ENCODE measurements around the gene CFAP74.
"Not testable (repeated sequence)": the region's sequence is repeated elsewhere in the genome, so short reads cannot be mapped to it uniquely, and the experiment has no call there.

The CFAP74 gene

GRCh38 chr1:1980467-1981141, 23.0 kb downstream of the CFAP74 start:
- Mint-ChIP-seq H3K4me1 (no peaks in the 10 kb centered on the region), H3K27me3 (no peaks in the 10 kb centered on the region), H3K27ac (no peak overlapping the region), H3K9me3 (peaks cover 13% of the 10 kb centered on the region), H3K36me3 (peaks cover 1% of the 10 kb centered on the region), H3K4me3 (no peak overlapping the region)
- no peak for DNase-seq
- CTCF ChIA-PET, result no interaction called here

GRCh38 chr1:1979482-1980165, 24.0 kb downstream of the CFAP74 start:
- Mint-ChIP-seq H3K4me3 (no peak overlapping the region), H3K9me3 (peaks cover 13% of the 10 kb centered on the region), H3K27ac (peak overlapping the region; percentile 52), H3K36me3 (peaks cover 1% of the 10 kb centered on the region), H3K27me3 (no peaks in the 10 kb centered on the region), H3K4me1 (no peaks in the 10 kb centered on the region)
- no peak for DNase-seq
- CTCF ChIA-PET, result interaction anchor here (1.3 kb wide), 1 partner anchor 66 kb away, joined by 5 read pairs; no protein-coding TSS in a partner anchor

GRCh38 chr1:1978690-1979481, 24.7 kb downstream of the CFAP74 start:
- CTCF ChIA-PET, result interaction anchor here (1.3 kb wide), 1 partner anchor 66 kb away, joined by 5 read pairs; no protein-coding TSS in a partner anchor
- not testable (repeated sequence) for H3K4me3 Mint-ChIP-seq, H3K27ac Mint-ChIP-seq, H3K4me1 Mint-ChIP-seq, DNase-seq, H3K36me3 Mint-ChIP-seq, H3K27me3 Mint-ChIP-seq
- H3K9me3 Mint-ChIP-seq, result peaks cover 13% of the 10 kb centered on the region

GRCh38 chr1:1978108-1978507, 25.5 kb downstream of the CFAP74 start:
- Mint-ChIP-seq H3K36me3 (peaks cover 1% of the 10 kb centered on the region), H3K27me3 (no peaks in the 10 kb centered on the region), H3K27ac (no peak overlapping the region), H3K4me3 (no peak overlapping the region), H3K9me3 (peaks cover 13% of the 10 kb centered on the region), H3K4me1 (no peaks in the 10 kb centered on the region)
- CTCF ChIA-PET, result no interaction called here
- DNase-seq, result no peak

- Mint-ChIP-seq H3K27me3 (no peaks in the 10 kb centered on the region), H3K4me3 (no peak overlapping the region), H3K27ac (no peak overlapping the region), H3K9me3 (peaks cover 17% of the 10 kb centered on the region), H3K4me1 (no peaks in the 10 kb centered on the region), H3K36me3 (peaks cover 1% of the 10 kb centered on the region)
- CTCF ChIA-PET, result no interaction called here
- no peak for DNase-seq
Measured at GRCh38 chr1:1976031-1976430, 27.6 kb downstream of the CFAP74 start.

- Mint-ChIP-seq H3K27me3 (no peaks in the 10 kb centered on the region), H3K4me1 (no peaks in the 10 kb centered on the region), H3K36me3 (peaks cover 1% of the 10 kb centered on the region), H3K27ac (no peak overlapping the region), H3K4me3 (no peak overlapping the region), H3K9me3 (peaks cover 21% of the 10 kb centered on the region)
- DNase-seq, result no peak
- CTCF ChIA-PET, result no interaction called here
Measured at GRCh38 chr1:1975535-1975934, 28.1 kb downstream of the CFAP74 start.

- Mint-ChIP-seq H3K4me1 (no peaks in the 10 kb centered on the region), H3K4me3 (no peak overlapping the region), H3K9me3 (peaks cover 21% of the 10 kb centered on the region), H3K36me3 (peaks cover 1% of the 10 kb centered on the region), H3K27me3 (no peaks in the 10 kb centered on the region), H3K27ac (no peak overlapping the region)
- DNase-seq, result no peak
- CTCF ChIA-PET, result no interaction called here
Measured at GRCh38 chr1:1974834-1975233, 28.8 kb downstream of the CFAP74 start.

- Mint-ChIP-seq H3K27me3 (no peaks in the 10 kb centered on the region), H3K36me3 (no peaks in the 10 kb centered on the region), H3K27ac (no peak overlapping the region), H3K4me3 (no peak overlapping the region), H3K9me3 (peaks cover 17% of the 10 kb centered on the region), H3K4me1 (no peaks in the 10 kb centered on the region)
- CTCF ChIA-PET, result no interaction called here
- no peak for DNase-seq
Measured at GRCh38 chr1:1973716-1974642, 29.6 kb downstream of the CFAP74 start.

- H3K27me3 Mint-ChIP-seq, result peaks cover 4% of the 10 kb centered on the region
- no peaks in the 10 kb centered on the region for H3K36me3 Mint-ChIP-seq
- no peak for DNase-seq
- no peaks in the 10 kb centered on the region for H3K4me1 Mint-ChIP-seq
- H3K9me3 Mint-ChIP-seq, result peaks cover 13% of the 10 kb centered on the region
- H3K4me3 Mint-ChIP-seq, result no peak overlapping the region
- no peak overlapping the region for H3K27ac Mint-ChIP-seq
- CTCF ChIA-PET, result no interaction called here
Measured at GRCh38 chr1:1972976-1973715, 30.4 kb downstream of the CFAP74 start.

GRCh38 chr1:1971688-1972087, 31.9 kb downstream of the CFAP74 start:
- no peak for DNase-seq
- no peak overlapping the region for H3K27ac Mint-ChIP-seq
- no peaks in the 10 kb centered on the region for H3K36me3 Mint-ChIP-seq
- peaks cover 13% of the 10 kb centered on the region for H3K9me3 Mint-ChIP-seq
- no peak overlapping the region for H3K4me3 Mint-ChIP-seq
- H3K27me3 Mint-ChIP-seq, result peaks cover 4% of the 10 kb centered on the region
- no peaks in the 10 kb centered on the region for H3K4me1 Mint-ChIP-seq
- CTCF ChIA-PET, result no interaction called here

- Mint-ChIP-seq H3K27me3 (peaks cover 4% of the 10 kb centered on the region), H3K27ac (no peak overlapping the region), H3K9me3 (peaks cover 13% of the 10 kb centered on the region), H3K4me1 (no peaks in the 10 kb centered on the region), H3K4me3 (no peak overlapping the region), H3K36me3 (no peaks in the 10 kb centered on the region)
- no peak for DNase-seq
- CTCF ChIA-PET, result no interaction called here
Measured at GRCh38 chr1:1971017-1971416, 32.6 kb downstream of the CFAP74 start.

GRCh38 chr1:1969953-1970716, 33.5 kb downstream of the CFAP74 start:
- no peaks in the 10 kb centered on the region for H3K4me1 Mint-ChIP-seq
- CTCF ChIA-PET, result interaction anchor here (0.6 kb wide), 1 partner anchor 75 kb away, joined by 3 read pairs; no protein-coding TSS in a partner anchor
- peaks cover 10% of the 10 kb centered on the region for H3K27me3 Mint-ChIP-seq
- H3K9me3 Mint-ChIP-seq, result peaks cover 13% of the 10 kb centered on the region
- no peak overlapping the region for H3K4me3 Mint-ChIP-seq
- no peak overlapping the region for H3K27ac Mint-ChIP-seq
- DNase-seq, result no peak
- no peaks in the 10 kb centered on the region for H3K36me3 Mint-ChIP-seq

- CTCF ChIA-PET, result interaction anchor here (0.6 kb wide), 1 partner anchor 75 kb away, joined by 3 read pairs; no protein-coding TSS in a partner anchor
- H3K4me3 Mint-ChIP-seq, result no peak overlapping the region
- H3K4me1 Mint-ChIP-seq, result no peaks in the 10 kb centered on the region
- peaks cover 15% of the 10 kb centered on the region for H3K27me3 Mint-ChIP-seq
- no peaks in the 10 kb centered on the region for H3K36me3 Mint-ChIP-seq
- H3K9me3 Mint-ChIP-seq, result peaks cover 13% of the 10 kb centered on the region
- no peak for DNase-seq
- H3K27ac Mint-ChIP-seq, result no peak overlapping the region
Measured at GRCh38 chr1:1969505-1969900, 34.1 kb downstream of the CFAP74 start.

All from activated naive CD4-positive, alpha-beta T cell treated with anti-CD3 and anti-CD28 coated beads, Interleukin-2, amount 10 ng/mL, durations not matched to agents 7 days and 5 days (primary cell).